Measurements from ENCODE around the gene WDR70.

Gene WDR70

DNA sequence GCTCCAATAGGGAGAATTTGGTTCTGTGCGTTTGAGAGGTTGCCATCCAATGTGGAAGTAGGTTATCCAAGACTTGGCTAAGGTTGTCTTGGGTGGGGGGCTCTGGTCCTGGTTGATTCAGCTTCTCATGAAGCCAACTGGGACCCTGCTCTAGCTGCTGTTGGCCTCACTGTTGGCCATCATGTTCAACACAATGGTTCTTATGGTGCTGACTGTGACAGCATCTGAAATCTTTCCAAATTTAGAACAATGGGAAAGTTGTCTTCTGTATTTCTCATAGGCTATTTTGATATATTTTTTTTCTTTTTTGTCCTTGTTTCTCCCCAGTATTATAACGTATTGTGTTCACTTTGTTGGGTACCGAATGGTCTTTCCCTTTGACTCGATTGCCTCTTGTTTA, 388.8 kb downstream of the WDR70 start:
- DNase-seq (ENCODE audit: low read depth), result no peak
- TF ChIP-seq CTCF (IDR thresholded peaks at IDR 0.05; ENCODE audit: low read depth, low read length, missing control alignments), result no peak
- H3K4me3 ChIP-seq (ENCODE audit: low read depth, low read length), result no peak overlapping the region
- in situ Hi-C loops (cut with HindIII; ENCODE audit: low sequenced_read_pairs), result no loop called here

- no peak for TF ChIP-seq CTCF (IDR thresholded peaks at IDR 0.05; ENCODE audit: low read depth, low read length, missing control alignments)
- H3K4me3 ChIP-seq (ENCODE audit: low read depth, low read length), result no peak overlapping the region
- in situ Hi-C loops (cut with HindIII; ENCODE audit: low sequenced_read_pairs), result no loop called here
- no peak for DNase-seq (ENCODE audit: low read depth)
Observed at GRCh38 chr5:37768371-37768770, 389.3 kb downstream of the WDR70 start.

- DNase-seq (ENCODE audit: low read depth), result no peak
- no peak for TF ChIP-seq CTCF (IDR thresholded peaks at IDR 0.05; ENCODE audit: low read depth, low read length, missing control alignments)
- H3K4me3 ChIP-seq (ENCODE audit: low read depth, low read length), result no peak overlapping the region
- in situ Hi-C loops (cut with HindIII; ENCODE audit: low sequenced_read_pairs), result no loop called here
Observed at GRCh38 chr5:37769108-37769507, 390.0 kb downstream of the WDR70 start.

DNA sequence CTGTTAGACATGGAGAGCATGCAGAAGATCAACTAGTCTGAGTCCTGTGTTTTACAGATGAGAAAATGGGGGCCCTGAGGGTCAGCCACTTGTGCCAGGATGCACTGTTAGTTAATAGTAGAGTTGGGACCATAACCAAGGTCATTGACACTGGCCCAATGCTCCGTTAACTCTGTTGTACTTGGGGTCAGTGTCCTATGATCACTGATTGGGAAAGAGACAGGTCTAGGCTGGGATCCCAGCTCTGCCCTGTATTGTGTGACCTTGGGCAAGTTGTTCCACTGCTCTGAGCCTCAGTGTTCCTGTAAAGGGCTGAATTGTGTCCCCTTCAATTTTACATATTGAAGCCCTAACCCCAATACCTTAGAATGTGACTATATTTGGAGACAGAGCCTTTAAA, 390.7 kb downstream of the WDR70 start:
- TF ChIP-seq CTCF (IDR thresholded peaks at IDR 0.05; ENCODE audit: low read depth, low read length, missing control alignments), result no peak
- in situ Hi-C loops (cut with HindIII; ENCODE audit: low sequenced_read_pairs), result no loop called here
- no peak for DNase-seq (ENCODE audit: low read depth)
- H3K4me3 ChIP-seq (ENCODE audit: low read depth, low read length), result no peak overlapping the region

DNA sequence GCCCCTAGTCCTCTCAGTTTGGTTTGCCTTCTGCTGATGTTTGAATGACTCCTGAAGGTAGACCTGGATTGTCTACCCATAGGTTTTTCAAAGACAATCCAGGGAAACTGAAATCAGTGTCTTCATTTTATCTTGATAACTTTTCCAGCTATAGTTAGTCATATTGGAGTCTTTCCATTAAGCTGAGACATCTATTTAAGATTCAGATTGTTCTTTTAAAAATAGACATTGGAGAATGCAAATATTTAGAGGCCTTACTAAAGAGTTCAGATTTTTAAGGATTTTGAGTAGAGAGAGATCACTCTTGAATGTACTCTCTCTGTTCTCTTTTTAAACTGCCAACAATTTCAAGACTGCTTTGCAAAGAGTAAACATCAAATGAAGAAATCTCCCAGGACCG, 391.7 kb downstream of the WDR70 start:
- H3K4me3 ChIP-seq (ENCODE audit: low read depth, low read length), result no peak overlapping the region
- in situ Hi-C loops (cut with HindIII; ENCODE audit: low sequenced_read_pairs), result no loop called here
- TF ChIP-seq CTCF (IDR thresholded peaks at IDR 0.05; ENCODE audit: low read depth, low read length, missing control alignments), result no peak
- no peak for DNase-seq (ENCODE audit: low read depth)

DNA sequence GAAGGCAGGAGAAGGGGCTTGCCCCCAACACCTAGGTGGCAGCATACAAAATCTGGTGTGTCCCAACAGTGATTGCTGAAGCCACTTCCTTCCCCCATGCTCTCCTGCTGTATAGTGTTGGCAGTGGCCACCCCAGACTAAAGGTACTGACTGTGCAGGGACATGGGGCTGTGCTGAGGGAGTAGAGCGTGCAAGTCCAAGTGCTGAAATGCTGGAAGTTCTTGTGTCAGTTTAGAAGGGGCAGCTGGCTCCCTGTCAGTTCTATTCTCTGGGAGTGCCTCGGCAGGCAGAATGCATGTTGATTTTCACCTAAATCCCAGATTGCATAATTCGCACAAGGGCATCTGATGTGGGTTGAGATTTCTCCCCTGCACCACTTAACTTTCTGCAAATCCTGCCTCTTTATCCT, 392.1 kb downstream of the WDR70 start:
- DNase-seq (ENCODE audit: low read depth), result no peak
- in situ Hi-C loops (cut with HindIII; ENCODE audit: low sequenced_read_pairs), result no loop called here
- no peak overlapping the region for H3K4me3 ChIP-seq (ENCODE audit: low read depth, low read length)
- TF ChIP-seq CTCF (IDR thresholded peaks at IDR 0.05; ENCODE audit: low read depth, low read length, missing control alignments), result no peak

DNA sequence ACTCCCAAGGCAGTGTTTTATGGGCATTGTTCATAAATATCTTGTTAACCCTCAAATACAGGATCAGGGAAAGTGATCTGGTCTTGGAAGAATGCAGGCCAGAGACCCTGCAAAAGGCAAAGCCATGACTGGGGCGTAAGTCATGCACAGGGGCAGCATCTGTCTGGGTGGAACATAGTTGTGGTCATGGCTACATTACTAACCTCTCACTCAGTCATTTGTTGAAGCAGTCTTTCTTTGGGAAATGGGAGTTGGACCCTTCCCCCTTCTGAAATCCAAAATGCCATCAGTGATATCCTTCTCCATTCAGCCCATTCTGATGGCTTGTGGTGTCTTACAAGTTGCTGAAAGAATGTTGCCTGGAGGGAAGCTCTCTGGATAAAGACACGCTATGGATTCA, 392.6 kb downstream of the WDR70 start:
- in situ Hi-C loops (cut with HindIII; ENCODE audit: low sequenced_read_pairs), result no loop called here
- no peak overlapping the region for H3K4me3 ChIP-seq (ENCODE audit: low read depth, low read length)
- TF ChIP-seq CTCF (IDR thresholded peaks at IDR 0.05; ENCODE audit: low read depth, low read length, missing control alignments), result no peak
- DNase-seq (ENCODE audit: low read depth), result peak; percentile 92
